GM21360 (cell line): ENCODE data around the gene COMTD1.
"Not testable (repeated sequence)": the region's sequence is repeated elsewhere in the genome, so short reads cannot be mapped to it uniquely, and the experiment has no call there.

Experiments
- ATAC-seq: cut with Tn5 transposase; IDR thresholded peaks from one replicate; pipeline ENCODE4 v1.9.1; 2021; ENCODE audit warnings: mild to moderate bottlenecking, moderate library complexity; ENCODE audit not compliant: unreplicated experiment

Gene COMTD1

DNA sequence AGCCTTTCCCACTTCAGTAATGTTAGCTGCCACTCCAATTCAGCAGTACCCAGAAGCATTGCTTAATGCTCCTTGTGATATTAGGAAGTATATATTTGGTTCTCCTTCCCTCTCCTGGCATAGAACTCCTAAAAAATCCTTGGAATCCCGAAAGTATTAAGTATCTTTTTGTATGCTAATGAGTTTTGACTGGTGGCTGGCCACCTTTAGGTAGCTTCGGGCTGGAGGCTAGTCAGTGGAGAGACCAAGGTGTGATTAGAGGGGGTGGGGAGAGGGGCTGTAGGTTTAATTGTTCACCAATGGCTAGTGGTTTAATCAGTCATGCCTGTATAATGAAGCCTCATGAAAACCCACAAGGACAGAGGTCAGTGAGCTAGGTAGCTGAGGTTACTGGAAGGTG, 12.2 kb downstream of the COMTD1 start:
- ATAC-seq, result no peak

DNA sequence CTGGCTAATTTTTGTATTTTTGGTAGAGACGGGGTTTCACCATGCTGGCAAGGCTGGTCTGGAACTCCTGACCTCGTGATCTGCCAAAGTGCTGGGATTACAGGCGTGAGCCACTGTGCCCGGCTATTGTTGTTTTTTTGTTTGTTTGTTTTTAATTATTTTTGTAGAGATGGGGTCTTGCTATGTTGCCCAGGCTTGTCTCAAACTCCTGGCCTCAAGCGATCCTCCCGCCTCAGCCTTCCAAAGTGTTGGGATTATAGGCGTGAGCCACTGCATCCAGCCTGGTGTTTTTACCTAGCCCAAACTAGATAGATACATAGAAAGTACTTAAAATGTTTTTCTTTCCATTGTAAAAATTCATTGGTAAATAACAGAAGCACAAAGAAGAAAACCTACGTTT, 14.3 kb downstream of the COMTD1 start:
- not testable (repeated sequence) for ATAC-seq

DNA sequence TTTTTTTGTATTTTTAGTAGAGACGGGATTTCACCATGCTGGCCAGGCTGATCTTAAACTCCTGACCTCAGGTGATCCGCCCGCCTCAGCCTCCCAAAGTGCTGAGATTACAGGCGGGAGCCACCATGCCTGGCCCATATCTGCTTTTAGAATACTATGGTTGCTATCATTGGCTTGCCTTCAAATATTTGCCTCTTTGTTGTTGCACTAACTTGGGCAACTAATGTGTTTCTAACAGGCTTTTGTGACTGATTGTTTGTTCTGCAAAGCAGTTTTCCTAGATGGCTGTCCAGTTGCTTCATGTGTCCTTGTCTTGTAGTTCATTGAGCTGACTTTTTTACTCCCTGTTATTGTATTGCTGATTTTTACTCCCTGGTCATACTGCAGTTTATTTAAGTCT, 15.5 kb downstream of the COMTD1 start:
- no peak for ATAC-seq

DNA sequence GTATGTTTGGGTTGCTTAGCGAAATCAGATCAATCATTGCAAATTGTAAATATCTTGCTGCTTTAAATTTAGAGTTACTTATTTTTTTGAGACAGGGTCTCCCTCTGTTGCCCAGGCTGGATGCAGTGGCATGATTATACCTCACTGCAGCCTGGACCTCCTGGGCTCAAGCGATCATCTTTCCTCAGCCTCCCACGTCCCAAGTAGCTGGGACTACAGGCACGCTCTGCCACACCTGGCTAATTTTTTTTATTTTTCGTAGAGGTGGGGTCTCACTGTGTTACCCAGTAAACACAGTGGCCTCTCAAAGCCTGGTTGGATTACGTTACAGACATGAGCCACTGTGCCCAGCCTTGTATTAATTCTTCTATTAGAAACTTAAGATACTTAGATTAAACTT, 23.4 kb downstream of the COMTD1 start:
- ATAC-seq, result no peak

DNA sequence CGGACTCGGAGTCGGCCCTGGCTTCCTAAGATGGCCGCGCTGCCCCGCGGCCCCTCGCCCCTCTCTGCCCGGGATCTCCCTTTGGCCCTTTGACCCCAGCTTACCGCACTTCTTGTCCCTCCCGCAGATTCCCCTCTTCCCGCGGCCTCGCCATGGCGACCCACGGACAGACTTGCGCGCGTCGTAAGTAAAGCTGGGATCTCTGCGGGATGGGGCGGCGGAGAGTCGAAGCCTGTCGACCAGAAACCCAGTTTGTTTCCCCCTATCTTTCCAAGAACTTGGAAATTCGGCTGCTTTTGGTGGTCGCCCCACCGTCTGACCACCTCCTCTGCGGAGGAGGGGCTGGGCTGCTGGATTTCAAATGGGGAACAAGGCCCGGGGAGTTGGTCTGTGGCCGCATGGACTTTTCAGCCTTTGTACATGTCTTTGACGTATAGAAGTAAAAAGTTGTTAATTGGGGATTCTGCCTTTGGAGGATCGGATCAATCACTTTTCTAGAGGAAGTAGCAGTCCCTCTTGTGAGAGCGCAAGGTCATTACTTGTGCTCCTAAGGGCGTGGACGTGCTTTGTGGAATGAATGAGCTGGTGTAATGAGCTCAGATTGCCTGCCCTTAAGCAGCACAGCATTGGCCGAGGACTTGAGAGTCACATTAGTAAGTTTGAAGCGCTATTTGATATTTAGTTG, 24.6 kb downstream of the COMTD1 start:
- no peak for ATAC-seq

DNA sequence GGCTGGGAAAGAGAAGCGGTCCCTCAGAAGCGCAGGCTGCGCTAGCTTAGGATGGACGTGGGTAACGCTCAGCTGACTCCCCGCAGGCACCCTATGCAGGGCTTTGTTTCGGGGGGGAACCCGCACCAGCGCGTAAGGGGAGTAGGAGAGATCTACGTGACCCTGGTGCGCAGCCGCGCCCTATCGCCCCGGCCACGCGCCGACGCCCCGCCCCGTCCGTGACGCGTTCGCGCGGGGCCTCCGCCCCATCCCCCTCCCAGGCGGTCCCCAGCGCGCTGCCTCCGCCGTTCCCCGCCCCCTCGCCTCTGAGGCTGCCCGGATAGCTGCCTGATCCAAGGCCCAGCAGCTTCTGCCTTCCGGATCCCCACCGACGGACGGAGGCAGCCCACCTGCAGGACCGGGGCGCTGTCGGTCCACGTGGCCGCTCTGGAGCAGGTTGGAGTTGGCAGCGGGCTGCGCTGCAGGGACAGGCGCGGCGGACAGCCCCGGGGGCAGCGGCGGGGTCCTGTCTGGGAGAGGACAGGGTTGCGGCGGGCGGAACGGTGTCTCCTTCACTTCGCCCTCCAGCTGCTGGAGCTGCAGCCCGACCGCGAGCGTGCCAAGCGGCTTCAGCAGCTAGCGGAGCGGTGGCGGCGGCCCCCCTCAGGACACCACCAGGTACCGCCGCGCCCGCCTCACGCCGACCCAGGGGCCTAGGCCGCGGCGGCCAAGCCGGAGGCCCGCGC, 25.3 kb downstream of the COMTD1 start, which contains the start of gene VDAC2:
TSS of gene VDAC2 (plus strand) at position 515 of the 725 bp plus-strand sequence. CDS start 363 bp downstream, outside the sequence.
- peak; percentile 85 for ATAC-seq

DNA sequence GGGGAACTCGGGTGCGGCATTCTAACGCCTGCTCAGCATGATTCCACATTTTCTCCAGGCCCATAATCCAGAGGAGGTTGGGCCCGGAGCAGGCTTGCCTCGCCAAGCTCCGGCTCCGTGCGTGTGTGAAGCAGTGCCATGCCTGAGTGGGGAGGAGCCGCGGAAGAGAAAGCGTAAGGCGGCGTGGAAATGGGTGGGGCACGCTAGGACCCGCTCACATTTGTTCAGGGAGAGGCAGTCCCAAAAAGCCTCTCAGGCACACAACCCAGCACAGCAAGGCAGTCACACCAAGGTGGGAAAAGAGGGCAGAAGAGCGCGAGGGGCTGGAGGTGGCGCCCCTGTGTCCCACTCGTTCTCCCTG, 25.9 kb downstream of the COMTD1 start:
- ATAC-seq, result peak; percentile 47

DNA sequence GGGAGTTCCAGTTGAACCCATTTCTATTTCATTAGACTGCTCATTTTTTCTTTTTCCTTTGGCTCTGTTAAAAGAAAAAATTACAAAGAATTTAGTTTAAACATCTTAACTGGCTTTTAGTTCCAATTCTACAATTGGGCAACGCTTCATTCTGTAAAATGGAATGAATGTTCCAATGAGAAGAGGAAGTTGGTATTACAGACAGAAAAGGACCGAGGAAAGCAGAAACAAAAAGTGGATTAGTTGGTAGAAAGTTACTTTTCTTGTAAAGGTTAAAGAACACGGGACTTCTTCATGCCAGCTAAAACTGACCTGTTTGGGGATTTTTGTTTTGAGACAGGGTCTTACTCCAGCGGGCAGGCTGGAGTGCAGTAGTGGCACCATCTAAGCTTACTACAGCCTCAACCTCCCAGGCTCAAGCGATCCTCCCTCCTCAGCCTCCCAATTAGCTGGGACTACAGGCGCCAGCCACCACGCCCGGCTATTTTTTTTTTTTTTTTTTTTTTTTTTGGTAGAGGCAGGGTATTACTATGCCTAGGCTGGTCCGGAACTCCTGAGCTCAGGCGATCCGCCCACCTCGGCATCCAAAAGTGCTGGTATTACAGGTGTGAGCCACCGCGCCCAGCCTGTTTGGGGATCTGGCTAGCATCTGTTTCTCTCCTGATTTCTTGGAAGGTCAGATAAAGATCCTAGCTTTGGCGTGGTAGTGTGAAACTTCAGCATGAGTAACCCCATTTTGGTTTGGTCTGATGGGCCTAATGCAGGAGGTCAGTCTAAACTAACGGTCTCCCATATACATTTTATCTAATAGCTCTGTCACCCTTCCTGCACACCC, 26.5 kb downstream of the COMTD1 start:
- ATAC-seq, result no peak

DNA sequence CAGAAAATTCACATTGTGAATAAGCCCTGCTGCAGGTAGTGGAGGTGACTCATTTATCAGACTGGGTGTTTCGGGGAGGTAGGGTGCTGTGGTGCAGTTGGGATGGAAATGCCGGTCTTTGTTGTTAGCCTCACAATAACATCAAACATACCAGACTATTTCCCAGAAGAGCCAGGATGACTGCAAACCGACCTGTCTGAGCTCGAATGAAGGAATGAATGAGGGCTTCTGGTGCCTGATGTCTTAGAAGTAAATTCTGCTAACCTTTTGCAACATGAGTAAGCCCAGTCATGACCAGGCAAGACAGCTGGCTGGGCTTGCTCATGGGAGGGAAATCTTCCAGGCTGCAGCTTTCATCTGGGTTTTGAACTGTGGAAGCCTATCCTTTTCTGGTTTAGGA, 27.6 kb downstream of the COMTD1 start:
- ATAC-seq, result no peak

DNA sequence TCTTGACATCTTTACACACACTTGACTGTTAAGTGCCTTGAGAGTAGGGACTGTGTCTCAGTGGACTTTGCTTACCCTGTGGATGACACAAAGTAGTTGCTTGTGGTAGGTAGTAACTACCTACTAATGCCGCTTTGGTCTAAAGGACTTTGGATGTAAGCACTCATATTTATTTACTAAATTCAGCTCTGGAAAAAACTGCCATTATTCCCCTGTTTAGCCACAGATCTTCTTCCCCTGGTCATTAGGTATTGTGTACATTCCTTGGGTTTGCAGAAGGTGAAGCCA, 28.0 kb downstream of the COMTD1 start:
- no peak for ATAC-seq

DNA sequence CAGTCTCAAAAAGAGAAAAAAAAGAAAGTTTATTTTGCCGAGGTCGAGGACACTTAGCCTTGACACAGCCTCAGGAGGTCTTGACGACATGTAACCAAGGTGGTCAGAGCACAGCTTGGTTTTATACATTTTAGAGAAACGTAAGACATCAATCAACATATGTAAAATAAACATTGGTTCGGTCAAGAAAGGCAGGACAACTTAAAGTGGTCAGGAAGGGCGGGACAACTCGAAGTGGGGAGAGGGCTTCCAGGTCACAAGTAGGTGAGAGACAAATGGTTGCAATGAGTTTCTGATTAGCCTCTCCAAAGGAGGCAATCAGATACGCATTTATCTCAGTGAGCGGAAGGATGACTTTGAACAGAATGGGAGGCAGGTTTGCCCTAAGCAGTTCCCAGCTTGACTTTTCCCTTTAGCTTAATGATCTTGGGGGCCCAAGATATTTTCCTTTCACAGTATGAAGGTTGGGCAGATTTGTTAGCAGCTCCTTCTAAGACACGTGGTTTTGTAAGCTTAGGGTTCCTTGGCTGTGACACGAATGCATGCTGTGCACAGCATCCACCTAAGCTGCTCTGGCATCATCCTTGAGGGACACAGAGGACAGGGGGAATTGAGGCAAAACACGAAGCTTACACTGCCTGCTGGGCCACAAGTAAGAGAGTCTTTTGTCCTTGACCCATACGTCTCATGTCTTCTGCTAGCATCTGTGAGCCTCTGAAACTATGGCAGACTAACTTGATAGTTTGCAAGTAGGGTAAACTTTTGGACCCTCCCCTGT, 28.5 kb downstream of the COMTD1 start:
- ATAC-seq, result no peak

DNA sequence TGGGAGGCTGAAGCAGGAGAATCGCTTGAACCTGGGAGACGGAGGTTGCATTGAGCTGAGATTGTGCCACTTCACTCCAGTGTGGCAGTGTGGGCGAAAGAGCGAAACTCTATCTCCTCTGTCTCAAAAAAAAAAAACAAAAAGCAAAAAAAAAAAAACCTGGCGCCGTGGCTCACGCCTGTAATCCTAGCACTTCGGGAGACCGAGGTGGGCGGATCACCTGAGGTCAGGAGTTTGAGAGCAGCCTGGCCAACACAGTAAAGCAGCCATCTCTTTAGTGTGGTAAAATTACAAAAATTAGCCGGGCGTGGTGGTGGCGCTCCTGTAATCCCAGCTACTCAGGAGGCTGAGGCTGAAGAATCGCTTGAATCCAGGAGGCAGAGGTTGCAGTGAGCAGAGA, 29.1 kb downstream of the COMTD1 start:
- ATAC-seq, result not testable (repeated sequence)

DNA sequence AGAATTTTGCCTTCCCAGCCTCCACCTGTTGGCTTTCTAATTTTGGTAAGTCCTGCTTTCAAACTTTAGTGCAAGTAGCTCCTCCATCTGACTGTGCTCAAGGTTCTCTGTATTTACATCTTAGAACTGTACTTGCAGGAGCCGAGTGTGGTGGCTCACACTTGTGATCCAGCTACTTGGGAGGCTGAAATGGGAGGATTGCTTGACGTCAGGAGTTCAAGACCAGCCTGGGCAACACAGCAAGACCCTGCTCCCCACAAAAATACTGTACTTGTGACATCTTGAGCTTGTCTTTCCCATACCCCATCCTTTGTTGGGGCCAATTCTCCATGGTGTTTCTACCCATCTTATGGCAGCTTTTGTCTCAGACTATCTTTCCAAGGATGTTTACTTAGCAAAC, 29.8 kb downstream of the COMTD1 start:
- no peak for ATAC-seq

DNA sequence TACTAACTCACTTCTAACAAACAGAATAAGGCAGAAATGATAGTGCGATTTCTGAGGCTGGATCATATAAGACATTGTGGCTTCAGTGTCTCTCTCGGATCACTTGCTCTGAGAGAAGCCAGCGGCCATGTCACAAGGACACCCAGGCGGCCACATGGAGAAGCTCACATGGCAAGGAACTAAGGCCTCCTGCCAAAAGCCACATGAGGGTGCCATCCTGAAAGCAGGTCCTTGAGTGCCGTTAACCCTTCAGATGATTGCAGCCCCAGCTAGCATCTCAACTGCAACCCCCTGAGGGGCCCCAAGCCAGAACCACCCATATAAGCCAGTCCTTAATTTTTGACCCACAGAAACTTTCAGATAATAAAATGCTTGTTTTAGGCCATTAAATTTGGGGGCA, 32.0 kb downstream of the COMTD1 start:
- ATAC-seq, result no peak

DNA sequence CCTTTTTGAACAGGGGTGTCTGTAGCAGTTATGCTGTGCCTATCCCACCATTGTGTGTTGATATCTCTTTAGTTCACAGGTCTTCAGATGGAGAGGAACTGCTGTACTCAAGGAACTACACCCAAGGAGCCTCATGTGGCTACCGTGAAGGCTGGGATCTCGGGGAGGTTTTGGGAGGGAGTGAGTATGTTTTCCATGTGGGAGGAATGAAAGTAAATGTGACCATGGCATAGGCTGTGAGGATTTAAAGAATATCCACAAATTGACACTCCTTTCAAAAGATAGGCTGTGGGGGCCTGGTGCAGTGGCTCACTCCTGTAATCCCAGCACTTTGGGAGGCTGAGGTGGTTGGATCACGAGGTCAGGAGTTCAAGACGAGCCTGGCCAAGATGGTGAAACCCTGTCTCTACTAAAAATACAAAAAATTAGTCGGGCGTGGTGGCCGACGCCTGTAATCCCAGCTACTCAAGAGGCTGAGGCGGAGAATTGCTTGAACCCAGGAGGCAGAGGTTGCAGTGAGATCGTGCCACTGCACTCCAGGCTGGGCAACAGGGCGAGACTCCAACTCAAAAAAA, 32.6 kb downstream of the COMTD1 start:
- not testable (repeated sequence) for ATAC-seq

DNA sequence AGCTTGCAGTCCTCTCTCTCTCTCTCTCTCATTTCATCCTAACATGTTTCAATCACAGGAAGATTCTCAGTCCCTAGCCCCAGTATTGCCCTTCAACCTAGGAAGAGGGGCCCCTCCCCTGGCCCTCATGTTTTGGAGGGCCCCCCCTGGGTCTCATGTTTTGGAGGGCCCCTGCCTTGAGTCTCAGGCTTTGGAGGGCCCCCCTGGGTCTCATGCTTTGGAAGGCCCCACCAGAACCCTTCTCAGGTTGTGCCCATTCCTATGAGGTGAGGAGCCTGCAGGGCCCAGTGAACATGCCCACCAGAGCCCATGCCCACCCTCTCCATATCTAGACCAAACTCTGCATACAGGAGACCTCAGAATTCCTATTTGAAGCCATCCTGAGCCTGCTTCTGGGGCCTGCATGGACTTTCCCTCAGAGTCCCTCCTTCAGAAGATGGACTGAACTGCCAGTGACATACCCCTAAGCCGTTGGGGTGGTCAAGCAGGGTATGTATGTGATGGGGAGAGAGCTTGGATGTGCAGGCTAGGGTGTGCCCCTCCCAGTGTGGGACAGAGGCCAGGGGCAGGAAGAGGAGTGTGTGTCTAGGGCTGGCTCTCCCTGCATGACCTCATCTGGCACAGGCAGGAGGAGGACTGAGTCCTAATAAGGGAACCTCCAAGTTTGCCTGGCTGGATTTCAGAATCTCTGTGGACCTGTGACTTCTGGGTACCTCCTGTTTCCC, 33.3 kb downstream of the COMTD1 start:
- ATAC-seq, result no peak

DNA sequence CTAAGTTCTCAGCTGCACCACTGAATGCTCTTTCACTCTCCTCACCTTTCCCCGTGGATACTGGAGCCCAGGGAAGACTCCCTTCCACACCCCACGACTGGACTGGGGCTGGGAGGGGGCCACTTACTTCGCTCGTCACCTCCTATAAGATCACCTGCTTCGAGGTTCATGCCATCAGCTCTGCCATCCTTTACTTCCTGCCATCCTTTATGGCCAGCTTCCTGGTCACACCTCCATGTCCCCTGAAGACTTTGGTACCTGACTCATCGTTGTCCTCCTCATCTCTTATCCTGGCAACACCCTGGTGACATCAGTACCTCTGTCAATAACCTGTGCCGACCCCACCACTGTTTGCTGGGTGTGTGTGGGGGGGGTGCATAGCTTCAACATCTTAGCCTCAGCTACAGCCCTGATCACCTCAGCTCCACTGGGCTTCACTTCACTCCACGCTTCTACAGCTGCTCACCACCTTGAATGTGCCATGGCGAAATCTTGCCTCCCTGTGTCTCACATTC, 33.9 kb downstream of the COMTD1 start:
- ATAC-seq, result no peak

DNA sequence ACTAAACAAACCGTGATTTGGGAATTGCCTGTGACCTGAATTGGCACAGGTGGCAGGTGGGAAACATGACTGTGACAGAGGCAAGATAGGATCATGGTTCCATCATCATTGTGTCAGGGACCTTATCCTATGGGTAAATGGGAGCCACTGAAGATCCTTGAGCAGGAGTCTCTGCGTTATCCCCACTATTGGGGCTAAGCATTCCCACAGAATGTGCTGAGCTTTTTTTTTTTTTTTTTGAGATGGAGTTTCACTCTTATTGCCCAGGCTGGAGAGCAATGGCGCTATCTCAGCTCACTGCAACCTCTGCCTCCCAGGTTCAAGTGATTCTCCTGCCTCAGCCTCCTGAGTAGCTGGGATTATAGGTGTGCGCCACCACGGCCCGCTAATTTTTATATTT, 35.8 kb downstream of the COMTD1 start:
- ATAC-seq, result not testable (repeated sequence)

DNA sequence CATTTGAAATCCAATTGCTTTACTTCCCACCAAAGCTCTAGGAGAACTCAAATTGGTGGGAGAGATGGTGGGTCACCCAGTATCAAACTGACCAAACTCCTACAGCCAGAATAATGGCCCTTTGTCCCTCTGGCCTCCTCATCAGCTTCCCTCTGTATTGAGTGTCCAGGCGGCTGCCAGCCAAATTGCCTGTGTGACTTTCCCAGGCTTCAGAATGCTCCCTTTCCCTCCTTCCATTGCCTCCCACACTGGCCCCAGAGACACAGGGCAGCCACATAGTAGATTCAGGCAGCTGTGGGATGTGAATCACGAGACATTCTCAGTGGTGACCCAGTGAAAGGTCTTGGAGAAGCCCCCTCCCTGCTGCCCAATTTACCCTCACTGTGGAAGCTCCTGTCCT, 37.9 kb downstream of the COMTD1 start:
- no peak for ATAC-seq

DNA sequence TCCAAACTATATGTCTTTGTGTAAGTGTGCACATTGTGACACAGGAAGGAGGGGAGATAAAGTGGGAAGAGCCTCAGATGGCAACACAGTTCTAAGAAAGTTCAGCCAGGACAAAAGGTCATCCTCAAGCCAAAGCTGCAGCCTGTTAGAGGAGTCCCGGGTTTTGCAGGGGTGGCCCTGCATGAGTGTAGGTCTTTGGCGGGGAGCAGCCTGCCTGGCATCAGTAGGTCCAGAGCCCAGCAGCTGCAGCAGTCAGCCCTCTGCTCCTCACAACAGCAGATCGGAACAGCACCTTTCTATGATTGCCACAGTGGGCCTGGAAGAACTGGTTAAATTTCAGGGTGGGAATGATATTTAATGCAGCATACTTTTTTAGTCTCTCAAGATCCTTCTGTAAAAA, 38.7 kb downstream of the COMTD1 start:
- no peak for ATAC-seq
